Trophoblast cell (in vitro differentiated cells and primary cell): ENCODE results near the gene TFF3.

Source experiments
- DNase-seq, 2 donors: peaks; one replicate each; pipeline ENCODE4 v3.0.0-alpha.2; 2016
- H2AFZ ChIP-seq: 2 replicates; pipeline ENCODE4 v1.6.1; 2013; ENCODE audit warnings: low read length, moderate library complexity, mild to moderate bottlenecking; ENCODE audit not compliant: insufficient read depth, poor library complexity
- H2AK5ac ChIP-seq: 2 replicates; pipeline ENCODE4 v1.6.1; 2013; ENCODE audit warnings: mild to moderate bottlenecking, low read length
- H2BK120ac ChIP-seq: 2 replicates; pipeline ENCODE4 v1.6.1; 2013; ENCODE audit warnings: low read length, mild to moderate bottlenecking, moderate library complexity; ENCODE audit not compliant: insufficient read depth, poor library complexity
- H2BK12ac ChIP-seq: 2 replicates; pipeline ENCODE4 v1.6.1; 2013; ENCODE audit warnings: mild to moderate bottlenecking, low read length, moderate library complexity
- H2BK5ac ChIP-seq: 2 replicates; pipeline ENCODE4 v1.6.1; 2013; ENCODE audit warnings: low read length, low read depth, moderate library complexity, mild to moderate bottlenecking; ENCODE audit not compliant: poor library complexity
- H3K14ac ChIP-seq: 2 replicates; pipeline ENCODE4 v1.6.1; 2013; ENCODE audit warnings: mild to moderate bottlenecking, low read length
- H3K18ac ChIP-seq: 2 replicates; pipeline ENCODE4 v1.6.1; 2013; ENCODE audit warnings: mild to moderate bottlenecking, low read length
- H3K23ac ChIP-seq: 2 replicates; pipeline ENCODE4 v1.6.1; 2013; ENCODE audit warnings: low read length
- H3K27ac ChIP-seq: 2 replicates; pipeline ENCODE4 v1.5.1; 2013; ENCODE audit warnings: low read depth, mild to moderate bottlenecking, inconsistent platforms, low read length, moderate library complexity
- H3K27me3 ChIP-seq: 2 replicates; pipeline ENCODE4 v1.6.1; 2013; ENCODE audit warnings: inconsistent platforms, mild to moderate bottlenecking, low read length, moderate library complexity; ENCODE audit not compliant: insufficient read depth
- H3K36me3 ChIP-seq, 2 experiments: 1 replicate in 1 of 2; 2 replicates in 1 of 2; pipeline ENCODE4 v1.6.1; 2013; ENCODE audit warnings: low read length in 2 of 2, mild to moderate bottlenecking in 2 of 2, moderate library complexity in 1 of 2; ENCODE audit not compliant: insufficient read depth in 2 of 2, control insufficient read depth in 1 of 2
- H3K4ac ChIP-seq: 2 replicates; pipeline ENCODE4 v1.6.1; 2013; ENCODE audit warnings: low read depth, mild to moderate bottlenecking, low read length, moderate library complexity
- H3K4me1 ChIP-seq, 2 experiments: 1 replicate in 1 of 2; 2 replicates in 1 of 2; pipeline ENCODE4 v1.6.1; 2013; ENCODE audit warnings: low read length in 2 of 2, mild to moderate bottlenecking in 2 of 2, moderate library complexity in 1 of 2; ENCODE audit not compliant: insufficient read depth in 2 of 2, control insufficient read depth in 1 of 2
- H3K4me2 ChIP-seq: 2 replicates; pipeline ENCODE4 v1.6.1; 2013; ENCODE audit warnings: inconsistent platforms, mild to moderate bottlenecking, low read length, moderate library complexity
- H3K4me3 ChIP-seq: 2 replicates; pipeline ENCODE4 v1.5.1; 2013; ENCODE audit warnings: mild to moderate bottlenecking, low read depth, low read length, inconsistent platforms
- H3K79me1 ChIP-seq: one replicate; pipeline ENCODE4 v1.6.1; 2013; ENCODE audit warnings: low read length
- H3K79me2 ChIP-seq: 2 replicates; pipeline ENCODE4 v1.6.1; 2013; ENCODE audit warnings: low read length, mild to moderate bottlenecking; ENCODE audit not compliant: control insufficient read depth, insufficient read depth, poor library complexity
- H3K9ac ChIP-seq: 2 replicates; pipeline ENCODE4 v1.6.1; 2013; ENCODE audit warnings: mild to moderate bottlenecking, low read length
- H3K9me3 ChIP-seq: 2 replicates; pipeline ENCODE4 v1.6.1; 2013; ENCODE audit warnings: low read depth, mild to moderate bottlenecking, control low read depth, inconsistent platforms, low read length; ENCODE audit not compliant: insufficient read depth
- H4K12ac ChIP-seq: 2 replicates; pipeline ENCODE4 v1.6.1; 2013; ENCODE audit warnings: low read depth, mild to moderate bottlenecking, low read length, moderate library complexity
- H4K8ac ChIP-seq: 2 replicates; pipeline ENCODE4 v1.6.1; 2013; ENCODE audit warnings: low read depth, mild to moderate bottlenecking, low read length, moderate library complexity
- H4K91ac ChIP-seq: one replicate; pipeline ENCODE4 v1.6.1; 2013; ENCODE audit warnings: low read depth, mild to moderate bottlenecking, low read length, moderate library complexity
- WGBS: extraction: QIAGEN DNeasy Blood & Tissue Kit; methylation state at CpG from one replicate; pipeline ENCODE4 v1.1.7; 2013; ENCODE audit warnings: missing lambda C conversion rate; ENCODE audit not compliant: insufficient read length, insufficient coverage; ENCODE audit errors: extremely low coverage; 5-methylcytosine and 5-hydroxymethylcytosine counted together

TFF3 gene

GRCh38 chr21:42311160-42311559 lies 4.0 kb downstream of the TFF3 start:
- Histone ChIP-seq H3K14ac (no peak overlapping the region), H2AFZ (no peak overlapping the region), H3K9me3 (peaks cover 4% of the 10 kb centered on the region), H3K36me3 (no peaks in the 10 kb centered on the region), H3K9ac (no peak overlapping the region), H2BK5ac (no peak overlapping the region), H3K4me1 (no peaks in the 10 kb centered on the region), H3K79me2 (no peaks in the 10 kb centered on the region), H3K23ac (no peak overlapping the region), H4K91ac (no peak overlapping the region), H4K8ac (no peak overlapping the region), H4K12ac (no peak overlapping the region), H3K27me3 (no peaks in the 10 kb centered on the region), H3K27ac (no peak overlapping the region), H3K79me1 (no peaks in the 10 kb centered on the region), H2BK12ac (no peak overlapping the region), H3K4me2 (no peak overlapping the region), H2AK5ac (no peak overlapping the region), H3K4me3 (no peak overlapping the region), H2BK120ac (no peak overlapping the region), H3K4ac (no peak overlapping the region), H3K18ac (no peak overlapping the region)
- WGBS: no CpG with 5 or more reads among the region's 14 CpGs
- DNase-seq: no peak

- H3K9ac ChIP-seq: no peak overlapping the region
- H3K27ac ChIP-seq: no peak overlapping the region
- no peak overlapping the region for H2BK5ac ChIP-seq
- no peaks in the 10 kb centered on the region for H3K27me3 ChIP-seq
- H3K14ac ChIP-seq: no peak overlapping the region
- H3K23ac ChIP-seq: no peak overlapping the region
- no peak for DNase-seq
- no peak overlapping the region for H4K91ac ChIP-seq
- no peak overlapping the region for H3K4me2 ChIP-seq
- H2BK12ac ChIP-seq: no peak overlapping the region
- H2AK5ac ChIP-seq: no peak overlapping the region
- no peak overlapping the region for H2AFZ ChIP-seq
- no peaks in the 10 kb centered on the region for H3K79me2 ChIP-seq
- peaks cover 4% of the 10 kb centered on the region for H3K9me3 ChIP-seq
- H4K8ac ChIP-seq: no peak overlapping the region
- H3K4me3 ChIP-seq: no peak overlapping the region
- no peaks in the 10 kb centered on the region for H3K79me1 ChIP-seq
- WGBS: no CpG with 5 or more reads among the region's 12 CpGs
- no peak overlapping the region for H3K18ac ChIP-seq
- H3K4ac ChIP-seq: no peak overlapping the region
- no peaks in the 10 kb centered on the region for H3K36me3 ChIP-seq
- H4K12ac ChIP-seq: no peak overlapping the region
- no peaks in the 10 kb centered on the region for H3K4me1 ChIP-seq
- no peak overlapping the region for H2BK120ac ChIP-seq
Measured at GRCh38 chr21:42310411-42311001, 4.7 kb downstream of the TFF3 start.

- Histone ChIP-seq H3K4ac (no peak overlapping the region), H3K23ac (no peak overlapping the region), H4K91ac (no peak overlapping the region), H3K9me3 (peaks cover 4% of the 10 kb centered on the region), H3K36me3 (no peaks in the 10 kb centered on the region), H2BK120ac (no peak overlapping the region), H3K79me1 (no peaks in the 10 kb centered on the region), H3K4me1 (no peaks in the 10 kb centered on the region), H2AK5ac (no peak overlapping the region), H4K8ac (no peak overlapping the region), H3K79me2 (no peaks in the 10 kb centered on the region), H3K27ac (no peak overlapping the region), H3K9ac (no peak overlapping the region), H4K12ac (no peak overlapping the region), H2AFZ (peak overlapping the region; percentile 50), H2BK12ac (no peak overlapping the region), H3K4me3 (no peak overlapping the region), H3K27me3 (no peaks in the 10 kb centered on the region), H3K18ac (no peak overlapping the region), H3K14ac (no peak overlapping the region), H3K4me2 (peak overlapping the region; percentile 15), H2BK5ac (no peak overlapping the region)
- DNase-seq: peak in 1 of 2 donors; percentile 64
- WGBS: no CpG with 5 or more reads among the region's 22 CpGs
Measured at GRCh38 chr21:42309753-42310213, 5.4 kb downstream of the TFF3 start.

GRCh38 chr21:42308914-42309752 lies 6.1 kb downstream of the TFF3 start:
- no peak overlapping the region for H3K4me2 ChIP-seq
- no peak overlapping the region for H4K91ac ChIP-seq
- DNase-seq: peak in 1 of 2 donors; percentile 21
- no peak overlapping the region for H3K4me3 ChIP-seq
- WGBS: no CpG with 5 or more reads among the region's 23 CpGs
- no peak overlapping the region for H3K14ac ChIP-seq
- no peak overlapping the region for H3K18ac ChIP-seq
- H3K23ac ChIP-seq: no peak overlapping the region
- no peak overlapping the region for H2BK5ac ChIP-seq
- H3K27me3 ChIP-seq: no peaks in the 10 kb centered on the region
- no peak overlapping the region for H4K12ac ChIP-seq
- H3K36me3 ChIP-seq: no peaks in the 10 kb centered on the region
- no peaks in the 10 kb centered on the region for H3K79me2 ChIP-seq
- no peak overlapping the region for H2BK12ac ChIP-seq
- H3K27ac ChIP-seq: no peak overlapping the region
- no peaks in the 10 kb centered on the region for H3K4me1 ChIP-seq
- no peak overlapping the region for H4K8ac ChIP-seq
- H2BK120ac ChIP-seq: no peak overlapping the region
- H3K79me1 ChIP-seq: no peaks in the 10 kb centered on the region
- H2AFZ ChIP-seq: no peak overlapping the region
- H2AK5ac ChIP-seq: no peak overlapping the region
- no peak overlapping the region for H3K4ac ChIP-seq
- H3K9me3 ChIP-seq: peaks cover 4% of the 10 kb centered on the region
- H3K9ac ChIP-seq: no peak overlapping the region
